ENCODE measurements around the gene MCAT.

The MCAT gene

DNA sequence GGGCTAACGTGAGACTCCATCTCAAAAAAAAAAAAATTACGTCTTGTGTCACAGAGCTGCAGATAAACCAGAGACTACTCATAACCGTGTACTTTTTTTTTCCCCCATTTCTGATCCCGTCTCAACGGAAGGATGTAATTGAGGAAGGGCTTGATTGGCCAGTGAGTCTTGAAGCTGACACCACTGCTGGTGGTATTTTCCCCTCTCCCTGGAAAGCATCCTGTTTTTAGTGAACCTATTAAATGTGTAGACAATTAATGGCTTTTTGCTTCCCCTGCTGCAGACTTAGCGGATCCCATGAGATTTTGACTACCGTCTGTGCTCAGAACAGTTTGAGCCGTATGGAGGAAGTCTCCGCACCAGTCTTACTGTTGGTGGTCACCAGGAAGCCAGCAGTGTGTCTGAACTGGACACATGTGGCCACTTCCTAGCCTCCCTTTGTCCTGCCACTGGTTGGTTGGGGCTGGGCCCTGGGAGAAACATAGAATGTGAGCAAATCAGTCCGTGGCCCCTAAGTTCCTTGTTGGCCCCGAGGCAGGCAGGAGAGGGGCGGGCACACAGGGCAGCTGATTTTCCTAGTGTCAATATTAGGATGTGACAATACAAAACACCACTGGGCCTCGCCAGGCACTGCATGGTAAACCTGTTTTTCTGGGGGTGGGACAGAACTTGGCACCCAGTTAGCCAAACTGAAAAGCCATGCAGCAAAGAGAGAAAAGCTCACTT is 29.5 kb downstream of the MCAT start:
- H3K36me3 ChIP-seq (replicated peaks): no peaks in the 10 kb centered on the region
- TF ChIP-seq, protein P1, sequence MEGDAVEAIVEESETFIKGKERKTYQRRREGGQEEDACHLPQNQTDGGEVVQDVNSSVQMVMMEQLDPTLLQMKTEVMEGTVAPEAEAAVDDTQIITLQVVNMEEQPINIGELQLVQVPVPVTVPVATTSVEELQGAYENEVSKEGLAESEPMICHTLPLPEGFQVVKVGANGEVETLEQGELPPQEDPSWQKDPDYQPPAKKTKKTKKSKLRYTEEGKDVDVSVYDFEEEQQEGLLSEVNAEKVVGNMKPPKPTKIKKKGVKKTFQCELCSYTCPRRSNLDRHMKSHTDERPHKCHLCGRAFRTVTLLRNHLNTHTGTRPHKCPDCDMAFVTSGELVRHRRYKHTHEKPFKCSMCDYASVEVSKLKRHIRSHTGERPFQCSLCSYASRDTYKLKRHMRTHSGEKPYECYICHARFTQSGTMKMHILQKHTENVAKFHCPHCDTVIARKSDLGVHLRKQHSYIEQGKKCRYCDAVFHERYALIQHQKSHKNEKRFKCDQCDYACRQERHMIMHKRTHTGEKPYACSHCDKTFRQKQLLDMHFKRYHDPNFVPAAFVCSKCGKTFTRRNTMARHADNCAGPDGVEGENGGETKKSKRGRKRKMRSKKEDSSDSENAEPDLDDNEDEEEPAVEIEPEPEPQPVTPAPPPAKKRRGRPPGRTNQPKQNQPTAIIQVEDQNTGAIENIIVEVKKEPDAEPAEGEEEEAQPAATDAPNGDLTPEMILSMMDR (IDR thresholded peaks at IDR 0.05; ENCODE audit: low read depth, low read length, missing control alignments): no peak
- DNase-seq: no peak
- in situ Hi-C loops (cut with HindIII; ENCODE audit: low pct_ligation_motif_present, low sequenced_read_pairs): no loop called here
- H3K4me3 ChIP-seq (ENCODE audit: low read depth, low read length): no peak overlapping the region
- H3K27ac ChIP-seq: no peak overlapping the region
- peaks cover 19% of the 10 kb centered on the region for H3K27me3 ChIP-seq (replicated peaks)

DNA sequence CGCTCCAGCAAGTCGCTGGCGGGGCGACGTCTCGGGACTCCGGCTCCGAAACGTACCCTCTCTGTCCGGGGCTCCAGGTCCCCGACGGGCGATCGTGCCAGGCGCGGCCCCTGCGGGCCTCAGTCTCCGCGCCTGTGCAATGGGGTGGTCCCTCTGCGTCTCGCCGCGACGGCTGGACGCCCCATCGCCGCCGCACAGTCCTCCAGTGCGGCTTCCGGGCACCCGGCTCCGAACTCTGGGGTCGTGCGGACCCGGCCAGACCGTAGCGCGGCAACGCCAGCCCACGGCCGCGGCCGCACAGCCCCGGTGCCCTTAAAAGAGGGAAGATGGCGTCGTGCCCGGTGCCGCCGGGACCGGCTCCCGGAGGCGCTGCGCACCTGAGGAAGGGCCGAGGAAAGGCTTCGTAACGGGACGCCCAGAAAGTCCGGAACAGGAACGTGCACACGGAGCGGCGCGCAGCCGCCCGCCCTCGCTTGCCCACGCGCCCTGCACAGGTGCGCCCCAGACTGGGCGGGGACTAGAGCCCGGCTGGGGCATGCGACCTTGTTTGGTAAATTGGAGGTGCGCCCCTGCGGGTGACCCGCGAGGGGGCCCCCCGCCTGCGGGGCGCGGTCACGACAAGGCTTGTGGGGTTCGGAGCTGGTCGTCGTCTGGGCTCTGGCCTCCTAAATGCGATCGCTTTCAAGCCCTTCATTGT is 32.1 kb downstream of the MCAT start:
- no peak for DNase-seq
- Histone ChIP-seq H3K4me3 (ENCODE audit: low read depth, low read length) (peak overlapping the region; percentile 43), H3K27me3 (replicated peaks) (peaks cover 19% of the 10 kb centered on the region), H3K27ac (no peak overlapping the region), H3K36me3 (replicated peaks) (no peaks in the 10 kb centered on the region)
- in situ Hi-C loops (cut with HindIII; ENCODE audit: low pct_ligation_motif_present, low sequenced_read_pairs): no loop called here
- TF ChIP-seq, protein P1 (IDR thresholded peaks at IDR 0.05; ENCODE audit: low read depth, low read length, missing control alignments): no peak

DNA sequence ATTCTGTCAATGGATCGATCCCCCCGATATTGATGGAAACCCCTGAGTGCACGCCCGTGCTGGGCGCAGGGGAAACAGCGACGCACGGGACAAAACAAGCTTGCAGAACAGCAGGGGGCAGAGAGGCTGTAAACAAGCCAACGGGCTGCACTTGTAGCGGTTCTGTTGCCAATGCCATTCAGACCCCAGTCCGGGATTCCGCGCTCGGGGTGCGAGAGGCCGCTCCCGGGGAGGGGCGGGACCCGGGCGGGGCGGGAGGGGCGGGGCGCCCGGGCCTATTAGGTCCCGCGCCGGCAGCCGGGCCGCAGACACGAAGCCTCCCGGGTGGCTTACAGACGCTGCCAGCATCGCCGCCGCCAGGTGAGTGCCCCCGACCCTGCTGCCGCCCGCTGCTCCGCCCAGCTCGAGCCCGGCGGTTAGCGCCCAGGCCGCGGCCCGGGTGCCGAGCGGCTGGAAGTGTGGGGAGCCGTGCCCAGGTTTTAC is 32.7 kb downstream of the MCAT start, which contains the start of gene BIK:
TSS of gene BIK (plus strand) at position 307 of the 483 bp plus-strand sequence. CDS start 13,273 bp downstream, outside the sequence.
- Histone ChIP-seq H3K27me3 (replicated peaks) (peaks cover 19% of the 10 kb centered on the region), H3K4me3 (ENCODE audit: low read depth, low read length) (peak within 1 kb of the TSS; percentile 43), H3K36me3 (replicated peaks) (no peaks in the 10 kb centered on the region), H3K27ac (no peak within 1 kb of the TSS)
- in situ Hi-C loops (cut with HindIII; ENCODE audit: low pct_ligation_motif_present, low sequenced_read_pairs): no loop called here
- TF ChIP-seq, protein P1 (IDR thresholded peaks at IDR 0.05; ENCODE audit: low read depth, low read length, missing control alignments): peak; percentile 40
- no peak for DNase-seq

DNA sequence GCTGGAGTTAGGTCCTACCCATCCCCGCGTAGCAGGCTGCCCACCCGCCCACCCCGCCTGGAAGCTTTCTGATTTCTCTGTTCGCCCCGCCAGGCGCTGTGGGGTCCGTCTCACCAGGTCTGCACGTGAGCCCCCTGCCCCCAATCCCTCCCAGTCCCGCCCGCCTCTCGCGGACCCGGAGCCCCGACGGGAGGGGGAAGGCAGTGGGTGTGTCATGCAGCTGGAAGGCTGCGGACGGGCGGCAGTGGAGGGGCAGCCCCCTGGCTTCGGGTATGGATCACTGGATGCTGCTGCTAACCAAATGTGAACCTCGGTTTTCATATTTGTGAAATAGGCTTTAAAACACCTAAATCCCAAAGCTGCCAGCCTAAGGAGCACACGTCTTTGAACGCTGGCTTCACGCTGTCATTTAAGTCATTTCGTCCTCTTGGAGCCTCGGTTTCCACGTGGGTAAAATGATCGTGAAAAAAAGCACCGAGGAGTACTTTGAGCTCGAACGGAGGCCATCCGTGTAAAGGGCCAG is 33.2 kb downstream of the MCAT start:
- TF ChIP-seq, protein P1 (IDR thresholded peaks at IDR 0.05; ENCODE audit: low read depth, low read length, missing control alignments): no peak
- Histone ChIP-seq H3K4me3 (ENCODE audit: low read depth, low read length) (peak overlapping the region; percentile 37), H3K36me3 (replicated peaks) (no peaks in the 10 kb centered on the region), H3K27me3 (replicated peaks) (peaks cover 19% of the 10 kb centered on the region), H3K27ac (no peak overlapping the region)
- no peak for DNase-seq
- in situ Hi-C loops (cut with HindIII; ENCODE audit: low pct_ligation_motif_present, low sequenced_read_pairs): no loop called here

DNA sequence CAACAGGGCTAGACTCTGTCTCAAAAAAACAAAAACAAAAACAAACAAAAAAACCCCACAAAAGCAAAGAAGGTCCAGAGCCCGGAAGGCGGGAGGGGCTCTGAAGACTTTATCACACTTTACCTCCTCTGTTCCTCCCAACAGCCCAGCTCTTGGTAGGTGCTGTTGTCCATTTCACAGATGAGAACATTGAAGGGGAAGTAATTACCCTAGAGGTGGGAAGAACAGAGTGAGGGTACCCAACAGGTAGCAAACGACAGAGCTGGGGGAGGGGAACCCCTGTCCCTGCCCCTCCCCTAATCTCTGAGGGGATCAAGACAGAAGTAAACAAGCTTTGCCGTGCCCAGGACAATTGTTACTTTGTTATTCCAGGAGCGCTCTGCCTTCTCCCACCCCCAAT is 33.7 kb downstream of the MCAT start:
- H3K27me3 ChIP-seq (replicated peaks): peaks cover 19% of the 10 kb centered on the region
- TF ChIP-seq, protein P1 (IDR thresholded peaks at IDR 0.05; ENCODE audit: low read depth, low read length, missing control alignments): no peak

More for the DNA sequence above, 33.7 kb downstream of the MCAT start:
- no peak overlapping the region for H3K4me3 ChIP-seq (ENCODE audit: low read depth, low read length)
- H3K27ac ChIP-seq: no peak overlapping the region
- H3K36me3 ChIP-seq (replicated peaks): no peaks in the 10 kb centered on the region
- in situ Hi-C loops (cut with HindIII; ENCODE audit: low pct_ligation_motif_present, low sequenced_read_pairs): no loop called here
- DNase-seq: no peak

Measured in brain microvascular endothelial cell (primary cell).